GM19328 (cell line): Measurements from ENCODE around the gene CRTC3.
"Not testable (repeated sequence)": the region's sequence is repeated elsewhere in the genome, so short reads cannot be mapped to it uniquely, and the experiment has no call there.

ENCODE experiments used
- ATAC-seq: cut with Tn5 transposase; IDR thresholded peaks from one replicate; pipeline ENCODE4 v1.9.1; 2021; ENCODE audit warnings: mild to moderate bottlenecking, moderate library complexity; ENCODE audit not compliant: unreplicated experiment

Gene CRTC3

GRCh38 chr15:90529371-90530249 lies at the start of gene CRTC3:
Gene CRTC3, plus strand, starts transcription at chr15:90529923. Its CDS starts 149 bp downstream, at chr15:90530072.
- peak; percentile 73 for ATAC-seq

GRCh38 chr15:90481023-90481422 lies 48.7 kb upstream of the CRTC3 start:
- ATAC-seq: no peak

GRCh38 chr15:90482124-90483011 lies 47.4 kb upstream of the CRTC3 start:
- ATAC-seq: no peak

GRCh38 chr15:90483012-90483307 lies 46.8 kb upstream of the CRTC3 start:
- no peak for ATAC-seq

GRCh38 chr15:90483637-90484036 lies 46.1 kb upstream of the CRTC3 start:
- ATAC-seq: no peak

- ATAC-seq: no peak
These were observed 42.5 kb upstream of the CRTC3 start for GRCh38 chr15:90487186-90487585.

GRCh38 chr15:90489514-90489913 lies 40.2 kb upstream of the CRTC3 start:
- no peak for ATAC-seq

GRCh38 chr15:90489944-90490343 lies 39.8 kb upstream of the CRTC3 start:
- ATAC-seq: no peak

GRCh38 chr15:90493647-90494046 lies 36.1 kb upstream of the CRTC3 start:
- ATAC-seq: no peak

GRCh38 chr15:90495067-90495466 lies 34.7 kb upstream of the CRTC3 start:
- ATAC-seq: no peak

- ATAC-seq: no peak
These were observed 32.9 kb upstream of the CRTC3 start for GRCh38 chr15:90496791-90497190.

- ATAC-seq: no peak
These were observed 32.3 kb upstream of the CRTC3 start for GRCh38 chr15:90497376-90497775.

GRCh38 chr15:90497912-90498311 lies 31.8 kb upstream of the CRTC3 start:
- ATAC-seq: no peak

- ATAC-seq: no peak
These were observed 29.6 kb upstream of the CRTC3 start for GRCh38 chr15:90500171-90500570.

GRCh38 chr15:90501898-90502297 lies 27.8 kb upstream of the CRTC3 start:
- ATAC-seq: no peak

GRCh38 chr15:90510781-90511180 lies 18.9 kb upstream of the CRTC3 start:
- ATAC-seq: not testable (repeated sequence)

GRCh38 chr15:90511211-90511618 lies 18.5 kb upstream of the CRTC3 start:
- not testable (repeated sequence) for ATAC-seq

GRCh38 chr15:90512276-90512675 lies 17.4 kb upstream of the CRTC3 start:
- ATAC-seq: no peak

- no peak for ATAC-seq
These were observed 16.7 kb upstream of the CRTC3 start for GRCh38 chr15:90512981-90513380.

- no peak for ATAC-seq
These were observed 16.3 kb upstream of the CRTC3 start for GRCh38 chr15:90513448-90513847.

- not testable (repeated sequence) for ATAC-seq
These were observed 15.8 kb upstream of the CRTC3 start for GRCh38 chr15:90513893-90514292.

GRCh38 chr15:90519688-90520087 lies 10.0 kb upstream of the CRTC3 start:
- ATAC-seq: no peak
